DMS114 treated with DMSO at 0.1 percent for 48 hours (cell line): ENCODE results near the gene NIPBL.
"Not testable (repeated sequence)": the region's sequence is repeated elsewhere in the genome, so short reads cannot be mapped to it uniquely, and the experiment has no call there.

Source experiments
- DNase-seq: peaks from one replicate; lab custom pipeline; 2025; ENCODE audit not compliant: unreplicated experiment; lab: John Stamatoyannopoulos, UW

The NIPBL gene

DNA sequence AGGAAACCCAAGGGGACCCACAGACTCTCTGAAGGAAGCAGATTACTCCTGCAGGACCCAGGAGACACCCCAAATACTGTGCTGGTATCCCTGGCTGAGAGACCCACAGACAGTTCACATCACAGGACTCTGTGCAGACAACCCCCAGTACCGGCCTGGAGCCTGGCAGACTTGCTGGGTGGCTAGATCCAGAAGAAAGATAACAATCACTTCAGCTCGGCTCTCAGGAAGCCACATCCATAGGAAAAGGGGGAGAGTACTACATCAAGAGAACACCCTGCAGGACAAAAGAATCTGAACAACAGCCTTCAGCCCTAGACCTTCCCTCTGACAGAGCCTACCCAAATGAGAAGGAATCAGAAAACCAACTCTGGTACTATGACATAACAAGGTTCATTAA, 206.4 kb downstream of the NIPBL start:
- not testable (repeated sequence) for DNase-seq

DNA sequence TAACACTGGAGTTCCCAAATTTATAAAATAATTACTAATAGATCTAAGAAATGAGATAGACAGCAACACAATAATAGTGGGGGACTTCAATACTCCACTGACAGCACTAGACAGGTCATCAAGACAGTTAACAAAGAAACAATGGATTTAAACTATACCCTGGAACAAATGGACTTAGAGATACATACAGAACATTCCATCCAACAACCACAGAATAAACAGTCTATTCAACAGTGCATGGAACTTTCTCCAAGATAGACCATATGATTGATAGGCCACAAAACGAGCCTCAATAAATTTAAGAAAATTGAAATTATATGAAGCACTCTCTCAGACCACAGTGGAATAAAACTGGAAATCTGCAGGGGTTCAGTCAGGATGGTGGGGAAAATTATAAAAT, 209.5 kb downstream of the NIPBL start:
- DNase-seq: not testable (repeated sequence)

DNA sequence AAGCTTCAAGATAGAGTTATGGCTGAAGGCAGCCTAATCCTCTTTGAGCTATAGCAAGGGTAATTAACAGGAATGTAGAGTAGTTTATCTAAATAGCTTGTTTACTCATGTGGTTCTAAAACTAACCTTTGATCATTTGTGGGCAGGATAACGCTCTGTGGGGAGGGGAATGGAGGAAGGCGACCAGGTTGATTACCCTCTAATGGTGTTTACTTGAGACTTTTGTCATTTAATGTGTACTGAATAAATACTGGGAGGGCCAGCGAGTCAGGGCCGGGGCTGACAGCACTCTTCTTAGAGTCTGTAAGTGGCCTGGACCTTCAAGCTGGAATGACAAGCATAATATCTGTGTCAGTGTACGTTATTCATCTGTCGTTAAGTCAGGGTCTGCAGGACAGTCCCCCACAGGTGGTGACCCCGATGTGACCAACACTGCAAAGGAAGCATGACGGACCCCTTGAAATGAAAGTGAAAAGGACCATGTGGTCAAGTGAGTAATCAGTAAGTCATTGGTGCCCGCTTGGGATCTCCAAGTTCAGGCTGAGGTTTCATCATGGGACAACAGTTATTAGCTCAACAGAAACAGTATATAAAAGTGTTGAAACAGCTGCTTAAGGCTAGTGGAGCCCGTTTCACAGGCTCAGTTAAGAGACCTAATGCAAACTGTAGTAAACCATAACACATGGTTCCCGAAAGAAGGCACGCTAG, 210.1 kb downstream of the NIPBL start:
- DNase-seq: no peak

GRCh38 chr5:37088009-37088408, 211.4 kb downstream of the NIPBL start:
- DNase-seq: no peak

GRCh38 chr5:37090123-37090726, 213.7 kb downstream of the NIPBL start:
- DNase-seq: no peak

- no peak for DNase-seq
Observed at GRCh38 chr5:37090781-37091180, 214.2 kb downstream of the NIPBL start.

GRCh38 chr5:37093795-37094194, 217.2 kb downstream of the NIPBL start:
- DNase-seq: not testable (repeated sequence)

DNA sequence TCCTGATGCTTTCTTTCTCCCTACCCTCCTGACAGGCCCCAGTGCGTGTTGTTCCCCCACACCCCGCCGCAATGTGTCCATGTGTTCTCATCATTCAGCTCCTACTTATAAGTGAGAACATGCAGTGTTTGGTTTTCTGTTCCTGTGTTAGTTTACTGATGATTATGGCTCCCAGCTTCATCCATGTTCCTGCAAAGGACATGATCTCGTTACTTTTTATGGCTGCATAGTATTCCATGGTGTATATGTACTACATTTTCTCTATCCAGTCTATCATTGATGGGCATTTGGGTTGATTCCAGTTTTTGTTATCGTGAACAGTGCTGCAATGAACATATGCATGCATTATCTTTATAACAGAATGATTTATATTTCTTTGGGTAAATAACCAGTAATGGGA, 222.7 kb downstream of the NIPBL start:
- DNase-seq: not testable (repeated sequence)

DNA sequence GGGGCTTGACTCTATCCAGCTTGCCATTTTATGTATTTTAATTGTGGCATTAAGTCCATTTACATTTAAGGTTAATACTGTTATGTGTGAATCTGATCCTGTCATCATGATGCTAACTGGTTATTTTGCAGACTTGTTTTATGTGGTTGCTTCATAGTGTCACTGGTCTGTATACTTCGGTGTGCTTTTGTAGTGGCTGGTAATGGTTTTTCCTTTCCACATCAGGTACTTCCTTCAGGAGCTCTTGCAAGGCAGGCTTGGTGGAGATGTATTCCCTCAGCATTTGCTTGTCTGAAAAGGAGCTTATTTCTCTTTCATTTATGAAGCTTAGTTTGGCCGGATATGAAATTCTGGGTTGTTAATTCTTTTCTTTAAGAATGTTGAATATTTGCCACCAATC, 226.7 kb downstream of the NIPBL start:
- no peak for DNase-seq

DNA sequence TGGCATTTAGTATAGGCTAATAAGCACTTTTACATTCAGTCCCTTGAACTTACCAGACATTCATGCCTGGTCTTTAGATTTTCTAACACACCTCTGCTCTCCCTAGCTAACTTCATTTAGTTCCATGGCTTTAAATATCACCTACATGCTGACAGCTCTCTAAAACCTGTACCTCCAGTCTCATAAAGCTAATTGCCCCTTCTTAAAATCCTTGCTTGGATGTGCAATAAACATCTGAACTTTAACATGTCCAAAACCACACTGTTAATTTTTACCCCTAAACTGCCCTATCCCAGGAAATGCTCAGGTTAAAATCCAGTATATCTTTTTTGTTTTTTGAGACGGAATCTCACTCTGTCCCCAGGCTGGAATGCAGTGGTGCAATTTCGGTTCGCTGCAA, 232.8 kb downstream of the NIPBL start:
- no peak for DNase-seq

- no peak for DNase-seq
Observed at GRCh38 chr5:37110135-37110534, 233.6 kb downstream of the NIPBL start.

GRCh38 chr5:37111426-37112382, 235.1 kb downstream of the NIPBL start:
- DNase-seq: no peak

DNA sequence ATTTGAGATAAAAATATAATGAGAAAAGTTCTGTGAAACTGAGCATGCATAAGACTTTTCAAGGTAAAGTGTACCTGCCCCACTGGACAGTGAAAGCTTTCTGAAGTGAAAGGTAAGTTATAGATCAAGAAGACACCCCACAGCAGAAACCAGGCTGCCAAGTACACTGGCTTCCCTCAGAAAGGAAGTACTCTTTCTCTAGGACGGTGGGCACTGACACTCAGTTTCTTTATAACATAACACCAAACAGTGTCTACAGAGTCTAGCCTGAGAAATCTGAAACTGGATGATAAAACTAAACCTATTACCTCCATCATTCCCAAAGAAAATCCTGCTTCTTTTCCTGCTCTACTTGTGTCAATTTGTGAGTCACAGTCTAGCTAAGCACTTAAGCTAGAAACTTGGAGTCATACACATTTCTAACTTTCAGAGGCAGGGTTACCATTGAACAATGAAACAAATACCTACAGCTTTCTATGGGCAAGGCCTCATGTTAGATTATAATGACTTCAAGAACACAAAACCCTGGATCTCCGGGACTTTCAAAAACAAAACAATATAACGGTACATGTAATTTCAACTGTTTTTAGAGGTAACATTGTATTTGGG, 235.9 kb downstream of the NIPBL start:
- DNase-seq: no peak
